ENCODE results near the gene PACSIN2.
"Not testable (repeated sequence)": the region's sequence is repeated elsewhere in the genome, so short reads cannot be mapped to it uniquely, and the experiment has no call there.

Gene PACSIN2

GRCh38 chr22:42922374-42923191, 92.4 kb downstream of the PACSIN2 start:
- FAIRE-seq: no peak

GRCh38 chr22:42920101-42920820, 94.7 kb downstream of the PACSIN2 start:
- no peak for FAIRE-seq

- no peak for FAIRE-seq
Observed at GRCh38 chr22:42919199-42919598, 95.8 kb downstream of the PACSIN2 start.

- no peak for FAIRE-seq
Observed at GRCh38 chr22:42918500-42918899, 96.4 kb downstream of the PACSIN2 start.

GRCh38 chr22:42917358-42917757, 97.6 kb downstream of the PACSIN2 start:
- not testable (repeated sequence) for FAIRE-seq

GRCh38 chr22:42915980-42916765, 98.8 kb downstream of the PACSIN2 start:
- no peak for FAIRE-seq

- no peak for FAIRE-seq
Observed at GRCh38 chr22:42914511-42915076, 100.4 kb downstream of the PACSIN2 start.

GRCh38 chr22:42913874-42914510, 101.0 kb downstream of the PACSIN2 start:
- no peak for FAIRE-seq

GRCh38 chr22:42912059-42912458, 102.9 kb downstream of the PACSIN2 start:
- no peak for FAIRE-seq

GRCh38 chr22:42910221-42910942, 104.6 kb downstream of the PACSIN2 start:
- no peak for FAIRE-seq

- no peak for FAIRE-seq
Observed at GRCh38 chr22:42909363-42910058, 105.4 kb downstream of the PACSIN2 start.

GRCh38 chr22:42908374-42908746, 106.6 kb downstream of the PACSIN2 start:
- no peak for FAIRE-seq

- no peak for FAIRE-seq
Observed at GRCh38 chr22:42907404-42908373, 107.3 kb downstream of the PACSIN2 start.

- FAIRE-seq: no peak
Observed at GRCh38 chr22:42906605-42907348, 108.2 kb downstream of the PACSIN2 start.

- FAIRE-seq: no peak
Observed at GRCh38 chr22:42905702-42906183, 109.2 kb downstream of the PACSIN2 start.

GRCh38 chr22:42905217-42905616, 109.7 kb downstream of the PACSIN2 start:
- no peak for FAIRE-seq

GRCh38 chr22:42904050-42904449, 110.9 kb downstream of the PACSIN2 start:
- no peak for FAIRE-seq

- FAIRE-seq: no peak
Observed at GRCh38 chr22:42902875-42903510, 112.0 kb downstream of the PACSIN2 start.

All from A204.1 (cell line).